GOT3 (cell line): Measurements from ENCODE around the gene DYNC2I2.

Source experiments
- DNase-seq: peaks from one replicate; lab custom pipeline; 2025; ENCODE audit warnings: mixed read lengths; lab: John Stamatoyannopoulos, UW

DYNC2I2 gene

DNA sequence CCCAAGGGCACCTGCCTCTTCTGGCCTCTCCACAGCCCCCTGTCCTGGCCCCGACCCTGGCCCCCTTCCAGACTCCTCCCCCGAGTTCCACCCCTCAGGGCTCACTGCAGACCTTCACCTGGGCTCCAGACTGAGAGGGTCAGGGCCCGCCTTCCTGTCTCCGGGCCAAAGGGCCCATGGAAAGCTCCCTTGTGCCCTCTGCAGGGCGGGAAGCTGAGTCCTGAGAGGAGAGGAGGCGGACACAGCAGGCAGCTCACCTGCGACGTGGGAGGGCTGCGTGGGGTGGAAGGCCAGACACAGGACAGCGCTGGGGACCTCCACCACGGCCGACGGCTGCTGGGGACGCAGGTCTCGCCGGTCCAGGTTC is 20.6 kb downstream of the DYNC2I2 start:
- DNase-seq: no peak

- peak; percentile 40 for DNase-seq
Measured at GRCh38 chr9:128635266-128636023, 21.2 kb downstream of the DYNC2I2 start.

- no peak for DNase-seq
Measured at GRCh38 chr9:128634651-128635262, 21.9 kb downstream of the DYNC2I2 start.

- no peak for DNase-seq
Measured at GRCh38 chr9:128634111-128634510, 22.5 kb downstream of the DYNC2I2 start.

GRCh38 chr9:128633601-128634000 is 23.0 kb downstream of the DYNC2I2 start:
- no peak for DNase-seq

GRCh38 chr9:128633057-128633456 is 23.6 kb downstream of the DYNC2I2 start:
- no peak for DNase-seq

DNA sequence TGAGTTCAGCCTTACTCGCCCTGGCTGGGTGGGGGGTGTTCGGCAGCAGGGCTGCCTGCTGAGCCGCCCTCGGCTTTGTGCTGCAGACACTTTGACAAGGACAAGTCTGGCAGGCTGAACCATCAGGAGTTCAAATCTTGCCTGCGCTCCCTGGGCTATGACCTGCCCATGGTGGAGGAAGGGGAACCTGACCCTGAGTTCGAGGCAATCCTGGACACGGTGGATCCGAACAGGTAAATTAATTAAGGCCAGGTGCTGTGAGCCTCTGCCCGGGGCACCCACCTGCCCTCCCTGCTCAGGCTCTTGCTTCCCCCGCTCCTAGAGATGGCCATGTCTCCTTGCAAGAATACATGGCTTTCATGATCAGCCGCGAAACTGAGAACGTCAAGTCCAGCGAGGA is 24.2 kb downstream of the DYNC2I2 start:
- DNase-seq: no peak

DNA sequence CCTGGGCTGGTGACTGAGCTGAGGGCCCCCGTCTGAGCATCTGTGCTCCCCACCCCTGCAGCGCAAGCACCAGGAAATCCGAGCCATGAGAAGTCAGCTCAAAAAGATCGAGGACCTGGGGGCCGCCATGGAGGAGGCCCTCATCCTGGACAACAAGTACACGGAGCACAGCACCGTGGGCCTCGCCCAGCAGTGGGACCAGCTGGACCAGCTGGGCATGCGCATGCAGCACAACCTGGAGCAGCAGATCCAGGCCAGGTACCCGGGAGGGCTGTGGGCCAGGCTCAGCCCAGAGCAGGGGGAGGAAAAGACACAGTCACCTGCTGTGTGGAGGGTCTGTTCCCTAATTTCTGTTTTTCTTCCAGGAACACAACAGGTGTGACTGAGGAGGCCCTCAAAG is 24.6 kb downstream of the DYNC2I2 start:
- no peak for DNase-seq

- DNase-seq: no peak
Measured at GRCh38 chr9:128631636-128632035, 25.0 kb downstream of the DYNC2I2 start.

GRCh38 chr9:128629852-128630545 is 26.6 kb downstream of the DYNC2I2 start:
- DNase-seq: no peak

GRCh38 chr9:128629136-128629535 is 27.5 kb downstream of the DYNC2I2 start:
- no peak for DNase-seq

DNA sequence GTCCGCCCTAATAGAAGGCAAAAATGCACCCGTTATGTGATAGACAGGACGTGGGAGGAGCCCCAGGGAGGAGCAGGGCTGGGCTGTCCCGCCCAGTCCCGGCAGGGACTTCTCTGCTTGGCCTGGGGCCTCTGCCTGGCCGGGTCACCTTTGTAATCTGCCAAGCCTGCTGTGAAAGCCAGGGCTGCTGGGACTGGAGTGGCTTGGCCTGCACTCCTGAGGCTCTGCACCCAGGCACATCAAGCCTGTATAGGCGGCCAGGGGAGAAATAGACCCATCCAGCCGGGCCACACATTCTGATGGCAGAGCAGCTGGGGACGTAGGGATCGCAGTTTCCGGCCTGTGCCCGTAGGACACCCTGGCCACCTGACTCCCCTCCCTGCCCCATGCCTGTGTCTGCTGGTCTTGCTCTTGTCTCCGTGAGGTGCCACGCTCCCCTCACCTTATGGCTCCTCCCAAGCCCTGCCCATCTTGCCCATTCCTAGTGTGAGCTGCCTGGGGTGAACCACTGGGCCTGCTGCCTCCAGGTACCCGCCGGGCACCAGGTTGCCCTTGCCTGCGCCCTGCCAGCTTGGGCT is 28.1 kb downstream of the DYNC2I2 start:
- no peak for DNase-seq

DNA sequence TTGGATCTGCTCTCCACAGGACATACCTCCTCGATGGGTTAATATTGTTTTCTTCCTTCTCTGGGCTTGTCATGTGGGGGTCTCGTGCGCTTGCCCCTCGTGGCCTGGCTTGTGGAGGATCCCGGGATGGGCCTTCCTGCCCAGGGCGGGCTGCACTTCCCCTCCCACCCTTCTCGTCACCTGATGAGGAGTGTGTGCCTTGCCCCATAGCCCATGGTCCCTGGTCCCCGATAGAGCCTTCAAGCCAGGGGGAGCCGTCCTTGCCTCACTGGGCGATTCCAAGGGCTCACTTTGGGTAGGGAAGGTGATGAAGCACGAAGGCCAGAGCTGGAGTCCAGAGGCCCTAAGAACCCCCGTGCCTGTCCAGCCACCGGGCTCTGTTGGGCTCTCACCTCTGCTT is 28.7 kb downstream of the DYNC2I2 start:
- DNase-seq: no peak

DNA sequence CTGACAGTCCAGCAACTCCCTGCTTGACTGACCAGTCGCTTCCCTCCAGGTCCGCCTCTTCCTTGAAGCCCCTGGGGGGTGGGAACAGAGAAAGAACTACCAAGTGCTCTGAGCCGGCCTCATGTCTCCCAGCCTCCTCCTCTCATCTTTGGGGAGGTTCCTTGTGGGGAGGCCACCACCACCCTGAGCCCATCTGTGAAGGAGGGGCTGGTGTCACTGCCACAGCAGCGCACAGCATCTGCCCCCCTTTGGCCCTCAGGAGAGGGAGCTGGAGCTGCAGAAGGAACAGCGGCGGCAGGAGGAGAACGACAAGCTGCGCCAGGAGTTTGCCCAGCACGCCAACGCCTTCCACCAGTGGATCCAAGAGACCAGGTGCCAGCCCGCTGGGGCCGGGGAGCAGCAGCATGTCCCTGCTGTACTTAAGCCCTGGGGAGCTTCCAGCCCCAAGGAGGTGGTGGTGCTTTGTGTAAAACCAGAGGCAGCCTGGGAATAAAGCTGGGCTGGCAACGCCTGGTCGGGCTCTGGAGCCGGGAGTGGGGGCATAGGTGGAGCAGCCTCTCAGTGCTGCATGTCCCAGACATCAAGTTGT is 29.4 kb downstream of the DYNC2I2 start:
- DNase-seq: no peak

DNA sequence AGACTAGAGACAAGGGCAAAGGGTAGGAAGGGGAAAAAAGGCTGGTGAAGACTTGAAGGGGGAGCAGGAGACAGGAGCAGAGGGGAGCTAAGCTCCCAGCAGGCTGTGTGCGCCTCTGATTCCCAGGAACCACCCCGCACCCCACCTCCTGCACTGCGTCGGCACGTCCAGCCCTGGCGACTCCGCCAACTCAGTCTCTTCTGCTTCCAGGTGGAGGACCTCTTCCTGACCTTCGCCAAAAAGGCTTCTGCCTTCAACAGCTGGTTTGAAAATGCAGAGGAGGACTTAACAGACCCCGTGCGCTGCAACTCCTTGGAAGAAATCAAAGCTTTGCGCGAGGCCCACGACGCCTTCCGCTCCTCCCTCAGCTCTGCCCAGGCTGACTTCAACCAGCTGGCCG is 30.5 kb downstream of the DYNC2I2 start:
- no peak for DNase-seq

DNA sequence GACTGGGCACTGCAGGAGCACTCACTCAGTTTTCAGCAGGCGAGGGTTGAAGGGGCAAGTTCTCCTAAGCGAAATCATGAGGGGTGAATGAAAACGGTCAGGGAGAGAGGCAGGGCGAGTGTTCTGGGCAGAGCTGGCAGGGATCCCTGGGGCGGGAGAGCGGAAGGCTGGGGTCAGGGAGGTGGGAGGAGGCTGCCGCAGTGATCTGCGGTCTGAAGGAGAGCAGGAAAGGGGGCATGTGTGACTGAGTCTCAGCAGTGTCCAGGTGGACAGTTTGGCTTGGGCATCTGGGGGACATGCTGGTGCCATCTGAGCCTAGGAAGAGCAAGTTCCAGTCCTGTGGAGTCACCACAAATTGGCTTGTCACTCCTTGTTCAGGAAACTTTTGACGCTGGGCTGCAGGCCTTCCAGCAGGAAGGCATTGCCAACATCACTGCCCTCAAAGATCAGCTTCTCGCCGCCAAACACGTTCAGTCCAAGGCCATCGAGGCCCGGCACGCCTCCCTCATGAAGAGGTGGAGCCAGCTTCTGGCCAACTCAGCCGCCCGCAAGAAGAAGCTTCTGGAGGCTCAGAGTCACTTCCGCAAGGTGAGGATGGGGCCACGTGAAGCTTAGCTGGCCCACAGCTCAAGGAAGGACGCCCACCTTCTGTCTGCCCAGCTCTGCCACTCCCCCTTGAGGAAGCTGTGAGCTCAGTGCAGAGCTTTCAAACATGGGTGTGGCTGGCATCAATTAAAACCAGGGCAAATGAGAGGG is 31.1 kb downstream of the DYNC2I2 start:
- no peak for DNase-seq

DNA sequence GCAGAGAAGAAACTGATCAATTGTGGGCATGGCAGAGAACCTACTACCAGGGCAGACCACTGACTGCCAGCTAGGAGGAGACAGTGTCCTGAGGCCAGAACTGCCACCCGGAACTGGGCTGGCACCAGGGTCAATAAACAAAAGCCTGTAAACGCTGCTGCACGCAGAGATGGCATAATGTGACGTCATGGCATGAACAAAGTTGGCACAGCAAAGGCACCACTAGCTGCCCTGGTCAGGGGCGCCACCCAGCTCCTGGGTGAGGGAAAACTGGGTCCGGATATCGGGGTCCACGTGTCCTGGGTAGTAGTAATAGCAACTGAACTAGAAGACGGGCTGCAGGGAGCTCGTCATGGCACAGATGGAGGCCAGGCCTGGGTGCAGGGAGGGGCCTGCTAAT is 32.1 kb downstream of the DYNC2I2 start:
- DNase-seq: no peak

- DNase-seq: no peak
Measured at GRCh38 chr9:128621730-128622455, 34.8 kb downstream of the DYNC2I2 start.

- no peak for DNase-seq
Measured at GRCh38 chr9:128619779-128620178, 36.9 kb downstream of the DYNC2I2 start.

DNA sequence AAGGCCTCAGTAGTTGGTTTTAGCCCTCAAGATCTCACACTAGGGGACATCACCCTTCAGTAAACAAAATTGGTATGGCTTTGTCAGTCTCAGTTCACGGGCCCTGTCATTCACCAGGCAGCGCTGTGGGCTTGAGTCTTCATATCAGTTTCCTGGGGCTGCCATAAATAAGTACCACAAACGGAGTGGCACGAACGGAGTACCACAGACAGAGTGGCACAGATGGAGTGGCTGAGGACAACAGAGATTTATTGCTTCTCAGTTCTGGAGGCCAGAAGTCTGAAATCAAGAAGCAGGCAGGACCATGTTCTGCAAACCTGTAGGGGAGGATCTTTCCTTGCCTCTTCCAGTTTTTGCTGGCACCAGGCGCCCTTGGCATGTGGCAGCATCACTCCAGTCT is 37.5 kb downstream of the DYNC2I2 start:
- no peak for DNase-seq

- DNase-seq: no peak
Measured at GRCh38 chr9:128617943-128618342, 38.7 kb downstream of the DYNC2I2 start.
